ENCODE measurements around the gene GAK.
"Not testable (repeated sequence)": the region's sequence is repeated elsewhere in the genome, so short reads cannot be mapped to it uniquely, and the experiment has no call there.

The GAK gene

DNA sequence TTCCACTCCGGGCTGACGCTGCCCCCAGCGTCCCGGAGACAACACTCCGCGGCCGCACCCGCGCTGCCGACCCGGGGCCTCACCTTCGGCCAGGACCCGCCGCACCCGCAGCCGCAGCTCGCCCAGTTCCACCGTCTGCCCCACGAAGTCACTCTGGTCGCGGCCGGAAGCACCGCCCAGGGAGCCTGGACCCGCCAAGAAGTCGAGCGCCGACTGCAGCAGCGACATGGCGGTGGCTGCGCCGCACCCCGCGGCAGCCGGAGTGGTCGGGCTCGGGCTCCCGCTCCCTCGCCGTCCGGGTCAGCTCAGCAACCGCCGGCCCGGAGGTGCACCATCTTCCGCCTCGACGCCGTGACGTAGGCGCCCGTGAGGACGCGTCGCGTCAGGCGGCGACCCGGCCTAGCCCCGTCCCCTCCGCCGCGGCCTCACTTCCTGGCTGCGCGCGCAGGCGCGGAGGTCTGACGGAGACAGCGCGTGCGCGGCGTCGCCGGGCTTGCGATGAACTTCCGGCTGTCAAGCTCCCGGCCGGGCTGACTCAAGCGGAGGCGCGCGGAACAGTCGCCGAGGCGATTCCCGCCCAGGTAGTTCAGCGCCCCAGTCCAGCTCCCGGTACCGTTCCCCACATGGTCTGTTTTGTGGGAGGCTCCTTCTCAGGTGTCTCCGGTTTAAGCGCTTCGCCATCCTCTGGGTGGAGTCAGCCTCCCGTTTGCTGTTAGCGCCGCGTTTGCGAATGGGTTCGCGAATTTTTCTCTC is at the start of gene GAK, which contains the start of gene TMEM175:
Gene GAK, minus strand, starts transcription at position 357 of the 753 bp plus-strand sequence. Its CDS starts 129 bp downstream, at position 228.
Gene TMEM175, plus strand, starts transcription at position 501 of the 753 bp plus-strand sequence. CDS start 15,280 bp downstream, outside the sequence.
- Histone ChIP-seq H3K4me3 (ENCODE audit: low read length in 2 of 2) (peak within 1 kb of the TSS; percentile 98 to 100), H3K27ac (ENCODE audit: low read length) (peak within 1 kb of the TSS; percentile 77), H3K9ac (ENCODE audit: low read length in 2 of 2) (peak within 1 kb of the TSS; percentile 93), H3K36me3 (ENCODE audit: control insufficient read depth in 2 of 2, insufficient read depth in 2 of 2, low read length in 2 of 2) (no peaks in the 10 kb centered on the region), H3K27me3 (ENCODE audit: control insufficient read depth in 1 of 2, insufficient read depth in 2 of 2, low read length in 2 of 2) (no peaks in the 10 kb centered on the region), H3K4me1 (ENCODE audit: control insufficient read depth, insufficient read depth, low read length) (peaks cover 24% of the 10 kb centered on the region), H3K9me3 (ENCODE audit: control insufficient read depth in 2 of 2, low read length in 2 of 2) (no peaks in the 10 kb centered on the region)

DNA sequence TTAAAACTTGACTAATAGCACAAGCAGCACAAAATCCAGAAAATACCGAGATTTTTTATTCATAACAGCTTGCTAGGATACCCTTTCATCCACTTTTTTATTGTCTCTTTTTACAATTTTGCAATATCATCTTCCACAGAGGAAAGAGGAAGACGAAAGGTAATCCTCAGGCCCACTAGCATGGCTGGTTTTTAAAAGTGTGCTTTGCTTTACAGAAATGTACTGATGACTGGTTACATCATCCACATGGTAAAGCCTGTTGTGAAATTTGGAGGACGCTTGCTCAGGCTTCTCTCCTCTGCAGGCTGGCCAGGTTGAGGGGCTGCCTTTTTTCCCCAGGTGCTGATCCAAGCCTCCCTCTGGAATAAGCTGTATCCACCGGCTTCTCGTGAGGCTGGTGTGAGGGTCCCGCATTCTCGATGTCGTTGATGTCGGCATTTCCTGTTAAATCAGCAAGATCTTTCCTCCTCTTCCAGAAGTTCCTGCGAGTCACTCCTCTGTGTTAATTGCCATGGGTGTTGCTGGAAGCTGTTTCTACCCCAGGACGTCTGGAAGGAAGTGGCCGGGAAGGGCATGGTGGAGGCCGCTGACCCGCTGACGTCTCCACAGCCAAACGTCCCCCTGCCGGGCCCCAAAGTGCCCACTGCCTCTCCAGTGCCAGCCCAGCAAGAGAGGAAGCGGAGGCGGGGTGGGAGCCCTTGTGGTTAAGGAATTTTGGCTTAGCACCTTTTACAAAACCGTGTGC is 47.0 kb upstream of the GAK start:
- H3K4me3 ChIP-seq (ENCODE audit: low read length in 2 of 2): no peak overlapping the region
- no peak overlapping the region for H3K9ac ChIP-seq (ENCODE audit: low read length in 2 of 2)
- H3K9me3 ChIP-seq (ENCODE audit: control insufficient read depth in 2 of 2, low read length in 2 of 2): no peaks in the 10 kb centered on the region
- no peaks in the 10 kb centered on the region for H3K4me1 ChIP-seq (ENCODE audit: control insufficient read depth, insufficient read depth, low read length)
- H3K36me3 ChIP-seq (ENCODE audit: control insufficient read depth in 2 of 2, insufficient read depth in 2 of 2, low read length in 2 of 2): no peaks in the 10 kb centered on the region
- no peak overlapping the region for H3K27ac ChIP-seq (ENCODE audit: low read length)
- no peaks in the 10 kb centered on the region for H3K27me3 ChIP-seq (ENCODE audit: control insufficient read depth in 1 of 2, insufficient read depth in 2 of 2, low read length in 2 of 2)

DNA sequence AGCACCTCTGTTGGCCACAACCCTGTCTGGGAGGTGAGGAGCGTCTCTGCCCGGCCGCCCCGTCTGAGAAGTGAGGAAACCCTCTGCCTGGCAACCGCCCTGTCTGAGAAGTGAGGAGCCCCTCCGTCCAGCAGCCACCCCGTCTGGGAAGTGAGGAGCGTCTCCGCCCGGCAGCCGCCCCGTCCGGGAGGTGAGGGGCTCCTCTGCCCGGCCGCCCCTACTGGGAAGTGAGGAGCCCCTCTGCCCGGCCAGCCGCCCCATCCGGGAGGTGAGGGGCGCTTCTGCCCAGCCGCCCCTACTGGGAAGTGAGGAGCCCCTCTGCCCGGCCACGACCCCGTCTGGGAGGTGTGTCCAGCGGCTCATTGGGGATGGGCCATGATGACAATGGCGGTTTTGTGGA is 43.9 kb upstream of the GAK start:
- H3K4me3 ChIP-seq (ENCODE audit: low read length in 2 of 2); H3K9me3 ChIP-seq (ENCODE audit: control insufficient read depth in 2 of 2, low read length in 2 of 2); H3K27ac ChIP-seq (ENCODE audit: low read length); H3K36me3 ChIP-seq (ENCODE audit: control insufficient read depth in 2 of 2, insufficient read depth in 2 of 2, low read length in 2 of 2); H3K27me3 ChIP-seq (ENCODE audit: control insufficient read depth in 1 of 2, insufficient read depth in 2 of 2, low read length in 2 of 2); H3K9ac ChIP-seq (ENCODE audit: low read length in 2 of 2): not testable (repeated sequence)
- H3K4me1 ChIP-seq (ENCODE audit: control insufficient read depth, insufficient read depth, low read length): peaks cover 26% of the 10 kb centered on the region

DNA sequence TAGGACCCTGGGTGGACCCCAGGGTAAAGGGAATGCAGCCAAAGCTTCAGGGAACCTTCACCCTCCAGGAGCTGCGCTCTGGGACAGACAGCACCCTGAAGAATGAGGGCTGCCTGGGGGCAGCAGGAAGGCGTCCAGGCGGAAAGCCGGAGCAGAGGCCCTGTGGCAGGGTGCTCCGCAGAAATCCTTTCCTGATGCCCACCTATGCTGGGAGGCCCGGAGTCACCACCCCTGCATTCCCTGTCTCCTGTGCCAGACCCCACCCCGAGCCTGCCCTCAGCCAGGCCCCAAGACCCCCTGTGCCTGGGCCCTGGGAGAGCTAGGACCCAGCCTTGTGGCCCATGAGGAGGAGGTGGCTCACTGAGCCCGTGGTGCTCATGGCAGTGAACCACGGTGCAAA is 42.6 kb upstream of the GAK start:
- Histone ChIP-seq H3K27me3 (ENCODE audit: control insufficient read depth in 1 of 2, insufficient read depth in 2 of 2, low read length in 2 of 2) (no peaks in the 10 kb centered on the region), H3K9ac (ENCODE audit: low read length in 2 of 2) (no peak overlapping the region), H3K36me3 (ENCODE audit: control insufficient read depth in 2 of 2, insufficient read depth in 2 of 2, low read length in 2 of 2) (no peaks in the 10 kb centered on the region), H3K4me3 (ENCODE audit: low read length in 2 of 2) (no peak overlapping the region), H3K4me1 (ENCODE audit: control insufficient read depth, insufficient read depth, low read length) (peaks cover 27% of the 10 kb centered on the region), H3K9me3 (ENCODE audit: control insufficient read depth in 2 of 2, low read length in 2 of 2) (no peaks in the 10 kb centered on the region), H3K27ac (ENCODE audit: low read length) (no peak overlapping the region)

DNA sequence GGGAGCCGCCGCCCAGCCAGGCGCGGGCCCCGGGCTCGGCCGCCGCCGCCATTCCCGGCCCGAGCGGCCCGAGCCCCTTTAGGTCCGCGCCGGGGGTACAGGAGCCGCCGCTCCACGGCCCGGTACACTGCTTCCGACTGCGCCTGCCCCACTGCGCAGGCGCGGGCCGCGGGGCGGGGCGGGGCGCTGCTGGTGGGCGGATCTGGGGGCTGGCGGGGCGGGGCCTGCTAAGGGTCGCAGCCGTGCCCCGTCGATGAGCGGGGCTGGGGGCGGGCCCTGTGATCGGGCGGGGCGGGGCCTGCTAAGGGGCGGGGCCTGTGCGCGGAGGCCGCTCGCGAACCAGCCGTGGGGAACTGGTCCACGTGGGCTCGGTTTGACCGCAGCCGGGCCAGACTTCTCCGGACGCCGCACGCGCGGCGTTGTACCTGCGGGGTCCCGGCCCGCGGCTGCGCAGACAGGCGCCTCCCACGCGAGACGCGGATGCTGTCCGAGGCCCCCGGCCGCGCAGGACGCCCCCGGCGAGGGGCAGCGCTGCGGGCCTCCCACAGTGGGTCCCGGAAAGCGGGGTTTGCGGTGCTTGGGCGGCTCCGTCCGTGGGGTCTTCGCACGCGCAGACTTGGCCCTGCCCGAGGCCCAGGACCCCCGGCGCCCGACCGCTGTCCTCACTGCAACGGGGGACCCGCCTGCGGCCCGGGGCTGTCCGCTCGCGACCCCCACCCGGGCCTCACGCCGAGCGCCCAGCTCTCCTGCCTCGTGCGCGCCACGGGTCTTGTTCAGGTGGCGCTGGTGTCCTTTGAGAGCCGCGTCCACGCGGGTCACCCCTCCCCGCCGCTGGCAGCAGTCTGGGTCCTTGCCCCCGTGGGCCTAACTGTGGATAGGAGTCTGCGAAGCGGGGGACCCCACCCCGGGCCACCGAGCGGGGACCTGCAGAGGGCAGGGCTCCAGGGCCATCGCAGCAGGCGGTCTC is 41.6 kb upstream of the GAK start, which contains the start of gene DGKQ:
Gene DGKQ, minus strand, starts transcription at position 139 of the 967 bp plus-strand sequence. Its CDS starts 87 bp downstream, at position 52.
- Histone ChIP-seq H3K27ac (ENCODE audit: low read length) (no peak within 1 kb of the TSS), H3K4me1 (ENCODE audit: control insufficient read depth, insufficient read depth, low read length) (peaks cover 27% of the 10 kb centered on the region), H3K9ac (ENCODE audit: low read length in 2 of 2) (peak within 1 kb of the TSS; percentile 57 to 71), H3K27me3 (ENCODE audit: control insufficient read depth in 1 of 2, insufficient read depth in 2 of 2, low read length in 2 of 2) (no peaks in the 10 kb centered on the region), H3K36me3 (ENCODE audit: control insufficient read depth in 2 of 2, insufficient read depth in 2 of 2, low read length in 2 of 2) (no peaks in the 10 kb centered on the region), H3K9me3 (ENCODE audit: control insufficient read depth in 2 of 2, low read length in 2 of 2) (no peaks in the 10 kb centered on the region), H3K4me3 (ENCODE audit: low read length in 2 of 2) (peak within 1 kb of the TSS; percentile 72 to 81)

DNA sequence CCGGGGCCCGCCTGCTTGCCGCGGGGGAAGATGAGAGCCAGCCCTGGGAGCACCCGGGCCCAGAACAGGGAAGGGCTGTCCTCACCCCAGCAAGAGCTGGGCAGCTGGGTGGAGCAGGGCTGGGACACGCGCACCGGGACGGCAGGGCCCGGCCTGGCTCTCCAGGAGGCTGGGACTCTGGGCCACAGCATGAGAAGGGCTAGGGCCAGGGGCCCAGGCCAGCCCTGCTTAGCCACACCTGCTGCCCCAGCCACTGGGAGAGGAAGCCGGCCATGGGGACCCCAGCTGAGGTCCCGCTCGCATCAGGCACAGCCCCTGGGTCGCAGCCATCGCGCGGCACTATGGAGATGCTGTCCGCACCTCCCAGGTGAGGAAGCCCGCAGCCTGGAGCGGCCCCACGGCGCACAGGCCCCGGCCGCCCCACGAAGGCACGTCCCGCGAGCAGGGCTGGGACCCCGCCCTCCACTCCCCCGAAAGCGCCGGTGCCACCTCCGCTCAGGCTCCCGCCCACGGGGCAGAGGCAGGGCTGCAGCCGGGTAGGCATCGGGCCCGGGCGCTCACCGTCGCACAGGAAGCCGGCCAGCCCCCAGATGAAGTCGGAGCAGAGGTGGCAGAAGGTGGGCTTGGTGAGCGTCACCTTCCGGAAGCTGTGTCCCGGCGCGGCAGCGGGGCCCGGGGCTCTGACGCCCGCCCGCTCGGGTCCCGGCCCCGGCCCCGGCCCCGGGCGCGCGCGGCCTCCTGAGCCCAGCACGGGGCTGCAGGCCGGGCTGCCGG is 40.7 kb upstream of the GAK start:
- Histone ChIP-seq H3K4me1 (ENCODE audit: control insufficient read depth, insufficient read depth, low read length) (peaks cover 32% of the 10 kb centered on the region), H3K27me3 (ENCODE audit: control insufficient read depth in 1 of 2, insufficient read depth in 2 of 2, low read length in 2 of 2) (peaks cover 0 to under 1% of the 10 kb centered on the region in 2 donors), H3K27ac (ENCODE audit: low read length) (no peak overlapping the region), H3K9me3 (ENCODE audit: control insufficient read depth in 2 of 2, low read length in 2 of 2) (no peaks in the 10 kb centered on the region), H3K4me3 (ENCODE audit: low read length in 2 of 2) (peak overlapping the region; percentile 72 to 81), H3K36me3 (ENCODE audit: control insufficient read depth in 2 of 2, insufficient read depth in 2 of 2, low read length in 2 of 2) (no peaks in the 10 kb centered on the region), H3K9ac (ENCODE audit: low read length in 2 of 2) (peak overlapping the region; percentile 57 to 71)

DNA sequence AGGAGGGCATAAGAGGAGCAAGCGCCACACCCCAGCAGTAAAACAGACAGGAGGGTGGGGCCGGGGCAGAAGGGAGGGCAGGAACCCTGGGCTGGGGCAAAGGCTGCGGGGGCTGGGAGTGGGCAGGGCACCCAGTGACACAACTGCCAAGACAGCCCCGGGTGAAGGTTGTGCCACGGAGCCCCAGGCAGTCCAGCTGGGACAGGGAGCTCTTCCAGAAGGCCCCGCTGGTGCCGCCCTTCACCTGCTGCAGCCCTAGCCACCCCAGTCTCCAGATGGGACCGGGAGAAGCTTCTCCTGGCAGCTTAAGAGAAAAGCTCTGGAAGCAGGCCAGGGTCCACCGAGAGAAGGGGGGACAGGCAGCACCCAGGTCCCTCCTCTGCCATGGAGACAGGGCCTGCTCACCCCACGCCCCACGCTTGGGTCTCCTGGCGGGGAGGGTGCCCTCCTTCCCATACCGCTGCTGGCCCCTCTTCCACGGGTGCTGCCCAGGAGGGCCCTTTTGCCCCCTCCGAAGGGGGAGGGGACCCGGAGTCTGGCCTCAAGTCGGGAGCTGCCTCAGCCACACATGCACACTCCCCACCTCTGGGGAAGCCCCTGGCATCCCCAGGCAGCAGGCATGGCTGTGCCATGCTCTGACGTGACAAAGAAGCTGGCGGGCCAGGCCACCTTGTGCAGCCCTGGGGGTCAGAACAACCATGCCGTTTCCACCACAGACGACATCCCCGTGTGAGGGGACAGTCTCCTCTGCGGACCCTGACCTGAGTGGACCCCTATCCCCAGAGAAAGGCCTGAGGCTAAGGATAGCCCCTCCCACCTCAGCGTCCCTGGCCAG is 39.8 kb upstream of the GAK start:
- H3K27ac ChIP-seq (ENCODE audit: low read length): no peak overlapping the region
- peaks cover 37% of the 10 kb centered on the region for H3K4me1 ChIP-seq (ENCODE audit: control insufficient read depth, insufficient read depth, low read length)
- H3K27me3 ChIP-seq (ENCODE audit: control insufficient read depth in 1 of 2, insufficient read depth in 2 of 2, low read length in 2 of 2): peaks cover 0 to 8% of the 10 kb centered on the region in 2 donors
- peak overlapping the region; percentile 72 to 81 for H3K4me3 ChIP-seq (ENCODE audit: low read length in 2 of 2)
- H3K9me3 ChIP-seq (ENCODE audit: control insufficient read depth in 2 of 2, low read length in 2 of 2): no peaks in the 10 kb centered on the region
- H3K9ac ChIP-seq (ENCODE audit: low read length in 2 of 2): peak overlapping the region; percentile 57 to 60
- H3K36me3 ChIP-seq (ENCODE audit: control insufficient read depth in 2 of 2, insufficient read depth in 2 of 2, low read length in 2 of 2): no peaks in the 10 kb centered on the region

DNA sequence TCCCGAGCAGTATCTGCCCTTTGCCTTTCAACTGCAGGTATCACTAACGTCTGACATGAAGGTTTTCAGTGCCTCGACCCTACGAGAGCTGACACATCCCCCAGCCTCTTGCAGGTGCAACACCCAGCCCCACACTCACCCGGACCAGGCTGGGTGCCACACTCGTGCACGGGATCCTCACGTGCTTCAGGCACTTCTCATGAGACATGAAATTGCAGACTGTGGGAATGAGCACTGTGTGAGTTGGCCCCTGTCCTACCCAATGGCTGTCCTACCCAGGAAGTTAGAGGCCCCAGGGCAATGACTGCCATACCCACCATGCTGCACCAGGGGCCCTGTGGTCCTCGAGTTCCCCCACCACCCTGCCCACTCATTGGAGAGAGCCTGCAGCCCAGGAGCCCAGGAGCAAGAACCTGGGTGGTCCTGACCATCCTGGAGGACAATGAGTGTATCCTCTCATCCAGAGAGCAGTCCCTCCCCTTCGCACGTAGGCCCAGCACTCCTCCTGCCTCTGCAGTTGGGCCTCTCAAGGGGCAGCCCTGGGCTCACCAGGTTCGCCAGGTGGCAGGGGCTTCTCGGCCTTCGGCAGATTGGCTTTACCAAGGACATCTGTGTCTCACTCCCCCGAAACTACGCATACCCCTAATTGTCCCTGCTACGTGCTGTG is 38.9 kb upstream of the GAK start:
- Histone ChIP-seq H3K27me3 (ENCODE audit: control insufficient read depth in 1 of 2, insufficient read depth in 2 of 2, low read length in 2 of 2) (peaks cover 0 to 8% of the 10 kb centered on the region in 2 donors), H3K9me3 (ENCODE audit: control insufficient read depth in 2 of 2, low read length in 2 of 2) (no peaks in the 10 kb centered on the region), H3K4me1 (ENCODE audit: control insufficient read depth, insufficient read depth, low read length) (peaks cover 37% of the 10 kb centered on the region), H3K9ac (ENCODE audit: low read length in 2 of 2) (no peak overlapping the region), H3K36me3 (ENCODE audit: control insufficient read depth in 2 of 2, insufficient read depth in 2 of 2, low read length in 2 of 2) (peaks cover 0 to 3% of the 10 kb centered on the region in 2 donors), H3K4me3 (ENCODE audit: low read length in 2 of 2) (no peak overlapping the region), H3K27ac (ENCODE audit: low read length) (no peak overlapping the region)
